Ureter (tissue), 1 donor: ENCODE data around the gene CHRFAM7A. TPM values are rescaled to one million over a fixed set of nuclear protein-coding genes. Genes with fewer than 3 reads are reported as not detected.
A peak's percentile ranks its signal among the peaks of the same experiment; 100 is the strongest.
"Not testable (repeated sequence)": the region's sequence is repeated elsewhere in the genome, so short reads cannot be mapped to it uniquely, and the experiment has no call there.

Source experiments
- DNase-seq: peaks from one replicate; pipeline ENCODE4 v3.0.0-alpha.2; 2020; ENCODE audit warnings: low spot score
- total RNA-seq: library from RNA; stranded (reverse); gene quantifications from one replicate; pipeline ENCODE4 v1.2.4, GENCODE V29; 2023
- donor health status: DM: yes; HTN: yes; CAD: no.

The CHRFAM7A gene
- 2.7 TPM for total RNA-seq

DNA sequence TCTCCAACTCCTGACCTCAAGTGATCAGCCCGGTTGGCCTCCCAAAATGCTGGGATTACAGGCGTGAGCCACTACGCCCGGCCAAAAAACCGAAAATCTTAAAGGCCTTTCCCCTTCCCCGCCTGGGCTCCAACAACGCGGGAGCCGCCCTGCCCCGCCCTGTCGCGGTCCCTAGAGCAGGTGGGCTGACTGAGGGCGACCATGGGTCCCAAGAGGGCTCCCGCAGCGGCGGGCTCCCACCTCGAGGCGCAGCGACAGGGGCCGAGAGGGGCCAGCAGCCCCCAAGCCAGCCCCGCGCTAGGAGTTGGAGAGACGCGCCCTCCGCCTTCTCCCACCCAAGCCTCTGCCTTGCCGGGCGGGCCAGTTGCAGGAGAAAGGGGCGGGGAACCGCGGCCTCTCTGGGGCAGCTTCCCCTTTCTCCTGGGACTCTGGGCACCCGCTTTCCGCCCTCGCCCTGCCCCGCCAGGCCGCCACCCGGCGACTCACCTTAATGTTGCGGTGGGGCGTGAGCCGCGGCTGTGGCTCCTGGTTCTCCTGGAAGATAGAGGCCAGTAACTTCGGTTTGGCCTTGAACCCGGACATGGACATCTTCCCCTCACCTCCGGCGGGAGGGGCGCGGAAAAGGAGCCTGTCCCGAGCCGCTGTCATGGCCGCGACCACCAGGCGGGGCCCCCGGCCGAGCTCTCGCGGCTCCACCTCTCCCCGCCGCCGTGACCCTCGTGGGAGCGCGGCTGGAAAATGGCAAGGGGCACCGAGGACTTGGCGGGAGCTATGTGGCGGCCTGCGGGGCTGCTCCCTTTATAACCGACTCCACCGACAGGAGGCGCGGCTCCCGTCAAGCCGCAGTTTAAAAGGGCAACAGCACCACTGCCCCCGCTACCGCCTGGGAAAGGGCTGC is at the start of gene CHRFAM7A:
TSS of gene CHRFAM7A (minus strand) at position 775 of the 898 bp plus-strand sequence. CDS start 10,189 bp downstream, outside the sequence.
- not testable (repeated sequence) for DNase-seq

DNA sequence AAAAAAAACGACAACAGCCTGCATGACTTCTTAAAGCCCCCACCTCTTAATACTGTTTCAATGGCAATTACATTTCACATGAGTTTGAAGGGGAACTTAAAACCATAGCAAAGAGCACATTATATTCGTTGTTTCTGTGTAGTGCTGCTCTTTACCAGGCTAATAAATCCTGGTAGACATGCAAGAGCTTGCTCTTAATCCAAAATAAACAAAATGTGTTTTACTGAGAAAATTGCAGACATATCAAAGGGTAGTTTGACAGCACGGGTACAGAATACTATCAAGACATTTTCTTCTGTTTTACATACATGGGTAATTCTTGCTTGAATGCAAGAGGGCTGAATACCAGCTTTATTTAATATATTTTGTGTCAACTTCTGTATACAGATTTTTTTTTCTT is 45.0 kb upstream of the CHRFAM7A start:
- not testable (repeated sequence) for DNase-seq

DNA sequence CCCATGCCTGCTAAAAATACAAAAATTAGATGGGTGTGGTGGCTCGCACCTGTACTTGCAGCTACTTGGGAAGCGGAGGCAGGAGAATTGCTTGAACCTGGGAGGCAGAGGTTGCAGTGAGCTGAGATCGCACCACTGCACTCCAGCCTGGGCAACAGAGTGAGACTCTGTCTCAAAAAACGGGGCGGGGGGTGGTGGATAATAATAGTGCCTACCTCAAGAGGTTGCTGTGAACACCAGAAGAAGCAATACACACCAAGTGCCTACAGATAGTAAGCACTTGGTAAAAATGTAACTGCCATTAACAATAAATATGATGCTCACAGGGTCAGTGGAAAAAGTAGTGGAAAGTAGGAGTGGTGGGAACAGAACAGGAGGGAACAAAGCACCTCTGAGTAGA is 42.5 kb upstream of the CHRFAM7A start:
- peak; percentile 32 for DNase-seq

DNA sequence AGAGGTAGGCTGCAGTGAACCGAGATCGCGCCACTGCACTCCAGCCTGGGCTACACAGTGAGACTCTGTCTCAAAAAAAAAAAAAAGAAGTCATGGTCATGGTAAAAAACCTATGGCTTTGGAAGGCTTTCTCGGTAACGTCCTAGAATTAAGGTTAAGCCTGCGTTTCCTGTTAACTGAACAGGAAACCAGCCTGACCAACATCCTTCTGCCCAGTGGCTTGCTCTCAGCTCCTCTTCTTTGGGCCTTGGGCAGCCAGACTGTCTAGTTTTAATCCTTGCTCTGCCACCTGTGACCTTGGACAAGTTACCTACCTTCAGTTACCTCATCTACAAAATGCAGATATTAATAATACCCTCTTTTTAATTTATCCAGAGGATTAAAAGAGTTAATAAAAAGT is 27.4 kb upstream of the CHRFAM7A start:
- DNase-seq: not testable (repeated sequence)

DNA sequence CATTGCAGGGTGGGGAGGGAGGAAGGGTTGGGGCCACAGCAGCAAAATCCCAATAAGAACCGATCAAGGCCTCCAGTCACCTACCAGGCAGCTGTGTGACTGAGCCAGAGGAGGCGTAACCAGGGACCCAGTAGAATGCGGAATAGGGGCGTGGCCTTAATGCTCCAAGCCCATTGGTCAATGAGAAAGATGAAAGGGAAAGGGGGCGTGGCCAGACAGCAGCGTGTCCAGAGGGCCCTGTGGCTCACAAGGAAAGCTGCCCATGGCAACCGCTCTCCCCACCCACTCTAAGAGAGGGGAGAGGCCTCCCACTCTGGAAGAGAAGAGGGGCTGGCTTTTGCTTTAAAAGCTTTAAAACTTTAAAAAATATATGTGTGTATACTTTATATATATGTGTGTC is 20.8 kb upstream of the CHRFAM7A start, which contains the start of gene GOLGA8R:
TSS of gene GOLGA8R (minus strand) at position 101 of the 400 bp plus-strand sequence. CDS start at position 3, 98 bp downstream.
- DNase-seq: not testable (repeated sequence)

DNA sequence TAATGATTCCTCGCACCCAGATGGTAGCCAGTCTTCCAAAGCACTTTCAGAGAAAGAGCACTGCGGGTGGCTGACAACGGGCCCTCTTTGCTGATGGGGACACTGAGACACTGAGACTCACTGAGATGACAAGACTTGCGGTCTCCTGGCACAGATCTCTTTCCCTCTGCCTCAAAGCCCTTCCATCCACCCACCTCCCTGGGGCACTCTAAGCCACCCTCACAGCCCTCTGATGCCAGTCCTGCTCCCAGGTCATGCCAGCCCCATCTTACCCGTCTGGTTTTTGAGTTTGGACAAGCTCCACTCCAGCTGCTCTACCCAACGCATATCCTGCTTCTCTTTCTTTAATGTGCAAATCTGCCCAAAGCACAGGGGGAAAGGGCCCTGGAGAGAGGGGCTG is 14.3 kb upstream of the CHRFAM7A start:
- DNase-seq: peak; percentile 28

DNA sequence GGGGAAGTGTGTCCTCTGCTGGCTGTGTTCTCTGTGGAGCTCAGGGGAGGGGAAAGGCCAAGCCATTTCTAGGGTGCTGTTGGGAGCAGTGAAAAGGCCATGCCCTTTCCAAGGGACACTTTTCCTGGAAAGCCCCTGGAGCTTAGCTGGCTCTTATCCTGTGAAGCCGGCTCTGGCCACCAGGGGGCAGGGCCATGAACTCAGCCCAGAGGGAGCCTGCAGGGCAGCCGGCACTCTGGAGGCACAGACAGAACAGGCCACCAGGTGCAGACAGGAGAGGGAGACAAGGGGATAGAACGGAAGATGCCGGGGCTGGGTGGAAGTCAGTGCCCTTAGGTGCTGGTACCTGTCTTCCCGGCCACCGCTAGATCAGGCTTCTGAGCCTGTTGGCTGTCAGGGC is 5.6 kb upstream of the CHRFAM7A start:
- peak; percentile 51 for DNase-seq

DNA sequence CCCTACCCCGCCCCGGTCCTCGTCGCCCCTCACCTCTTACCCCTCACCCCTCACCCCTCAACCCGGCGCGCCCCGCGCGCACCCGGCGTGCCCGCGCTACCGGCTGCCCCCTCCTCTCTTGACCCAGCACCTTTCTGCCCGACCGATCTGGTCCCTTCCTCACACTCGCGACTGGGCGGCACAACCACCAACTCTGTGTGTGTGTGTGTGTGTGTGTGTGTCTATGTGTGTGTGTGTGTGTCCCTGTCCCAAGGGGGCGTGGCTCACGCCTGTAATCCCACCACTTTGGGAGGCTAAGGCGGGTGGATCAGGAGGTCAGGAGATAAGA is 288 bp upstream of the CHRFAM7A start:
- DNase-seq: not testable (repeated sequence)

DNA sequence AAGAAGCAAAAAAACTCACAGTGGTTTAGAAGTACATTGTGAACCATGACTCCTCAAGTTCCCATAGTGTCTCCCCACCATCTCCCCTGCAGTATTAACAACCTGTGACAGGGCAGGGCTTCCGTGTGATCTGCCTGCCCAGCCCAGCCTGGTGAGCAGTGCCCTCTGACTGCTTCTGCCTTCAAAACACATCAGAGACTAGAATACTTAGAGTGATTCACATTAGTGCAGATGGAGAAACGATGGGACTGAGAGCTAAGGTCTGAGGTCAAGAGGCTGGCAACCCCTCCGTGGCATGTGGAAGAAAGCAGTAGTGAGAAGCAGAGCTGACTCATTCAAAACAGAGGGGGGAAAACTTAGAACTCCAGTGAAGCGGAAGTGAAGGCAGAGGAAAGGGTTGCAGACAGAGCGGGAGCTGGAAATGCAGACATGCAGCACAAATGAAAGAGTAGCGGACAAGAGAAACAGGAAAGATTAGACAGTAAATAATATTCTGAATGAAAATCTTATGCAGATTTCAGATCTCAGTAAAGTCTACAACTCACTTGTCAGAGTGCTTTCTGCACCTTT is 6.9 kb downstream of the CHRFAM7A start:
- not testable (repeated sequence) for DNase-seq

DNA sequence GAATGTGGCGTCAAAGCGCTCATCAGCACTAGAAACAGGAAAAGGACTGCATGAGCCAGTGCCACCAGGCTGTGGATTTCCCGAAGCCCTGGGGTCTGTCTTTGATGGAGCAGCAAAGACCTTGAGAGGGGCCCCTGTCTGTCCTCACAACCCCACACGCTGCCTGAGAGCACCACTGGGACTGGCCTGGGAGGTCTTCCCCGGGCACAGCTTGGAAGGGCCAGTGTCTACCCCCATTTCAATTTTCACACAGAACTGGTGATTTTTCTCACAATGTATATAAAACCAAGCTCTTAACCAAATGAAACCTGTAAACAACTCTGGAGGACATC is 16.3 kb downstream of the CHRFAM7A start:
- DNase-seq: not testable (repeated sequence)

DNA sequence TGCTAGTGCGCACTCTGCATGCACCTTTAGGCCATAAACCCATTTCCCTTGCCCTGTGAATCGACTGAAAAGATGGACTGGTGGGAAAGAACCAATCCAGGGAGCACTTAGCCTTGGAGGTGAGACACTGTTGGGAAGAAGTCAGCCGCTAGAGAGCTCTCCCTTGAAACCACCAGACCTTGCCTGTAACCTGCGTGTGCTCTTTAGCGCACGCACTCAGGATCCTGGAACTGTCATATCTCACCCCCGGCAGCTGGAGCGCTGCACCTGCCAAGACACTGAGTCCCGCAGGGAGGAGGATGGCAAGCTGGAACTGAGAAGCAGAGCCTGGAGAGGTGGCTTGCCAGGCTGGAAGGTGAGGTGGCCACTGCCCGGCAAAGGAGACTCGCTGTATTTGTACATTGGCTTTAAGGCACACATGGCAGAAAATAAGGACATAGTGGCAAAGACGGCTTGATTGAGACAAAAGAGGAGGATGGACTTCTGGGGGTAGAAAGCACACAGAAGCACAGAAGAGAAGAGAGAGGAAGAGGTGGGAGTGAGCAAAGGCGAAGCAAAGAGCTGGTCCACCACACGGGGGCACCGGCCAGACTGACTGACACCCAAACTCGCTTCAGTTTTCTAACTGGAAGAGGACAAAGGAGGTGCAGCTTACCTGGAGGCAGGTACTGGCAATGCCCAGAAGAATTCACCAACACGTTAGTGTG is 16.8 kb downstream of the CHRFAM7A start:
- not testable (repeated sequence) for DNase-seq

DNA sequence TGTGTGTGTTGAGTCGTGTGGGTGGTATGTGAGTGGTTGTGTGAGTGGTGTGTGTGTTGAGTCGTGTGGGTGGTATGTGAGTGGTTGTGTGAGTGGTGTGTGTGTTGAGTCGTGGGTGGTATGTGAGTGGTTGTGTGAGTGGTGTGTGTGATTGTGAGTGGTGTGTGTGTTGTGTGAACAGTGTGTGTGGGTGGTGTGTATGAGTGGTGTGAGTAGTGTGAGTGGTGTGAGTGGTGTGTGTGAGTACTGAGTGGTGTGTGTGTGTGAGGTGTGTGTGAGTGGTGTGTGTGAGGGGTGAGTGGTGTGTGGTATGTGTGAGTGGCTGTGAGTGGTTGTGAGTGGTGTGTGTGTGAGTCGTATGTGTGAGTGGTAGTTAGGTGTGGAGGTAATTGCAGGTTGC is 17.5 kb downstream of the CHRFAM7A start:
- DNase-seq: not testable (repeated sequence)

DNA sequence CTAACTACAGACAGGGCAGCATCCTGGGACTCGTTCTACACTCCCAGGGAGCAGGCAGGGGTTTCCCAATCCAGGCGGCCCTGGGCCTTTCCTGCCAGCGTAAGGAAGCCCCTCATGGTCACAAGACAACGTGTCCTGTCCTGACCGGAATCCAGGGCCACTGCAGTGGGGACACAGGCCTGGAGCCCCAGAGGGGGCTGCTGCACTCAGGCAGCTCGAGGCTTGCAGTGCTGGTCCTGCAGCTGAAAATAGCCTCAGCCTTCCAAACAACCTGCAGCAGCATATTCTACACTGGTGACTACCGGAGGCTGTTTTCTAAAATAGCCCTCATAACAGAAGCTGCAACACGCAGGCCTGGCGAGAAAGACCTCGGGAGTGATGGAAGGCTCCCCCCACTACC is 18.5 kb downstream of the CHRFAM7A start:
- not testable (repeated sequence) for DNase-seq

DNA sequence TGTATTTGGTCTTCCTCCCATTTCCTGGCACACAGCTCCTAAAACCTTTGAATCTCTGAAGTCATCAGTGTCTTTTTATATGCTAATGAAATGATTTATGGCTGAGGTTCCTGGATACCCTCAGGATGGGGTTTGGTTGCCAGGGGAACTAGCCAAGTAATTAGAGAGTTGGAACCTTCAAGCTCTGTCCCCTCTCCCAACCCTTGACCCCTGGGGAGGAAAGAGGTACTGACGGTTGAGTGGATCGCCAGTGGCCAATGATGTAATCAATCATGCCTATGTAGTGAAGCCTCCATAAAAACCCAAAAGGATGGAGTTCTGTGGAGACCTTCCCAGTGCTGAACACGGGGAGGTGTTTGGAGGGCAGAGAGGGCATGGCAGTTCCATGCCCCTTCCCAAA is 25.1 kb downstream of the CHRFAM7A start:
- DNase-seq: not testable (repeated sequence)

DNA sequence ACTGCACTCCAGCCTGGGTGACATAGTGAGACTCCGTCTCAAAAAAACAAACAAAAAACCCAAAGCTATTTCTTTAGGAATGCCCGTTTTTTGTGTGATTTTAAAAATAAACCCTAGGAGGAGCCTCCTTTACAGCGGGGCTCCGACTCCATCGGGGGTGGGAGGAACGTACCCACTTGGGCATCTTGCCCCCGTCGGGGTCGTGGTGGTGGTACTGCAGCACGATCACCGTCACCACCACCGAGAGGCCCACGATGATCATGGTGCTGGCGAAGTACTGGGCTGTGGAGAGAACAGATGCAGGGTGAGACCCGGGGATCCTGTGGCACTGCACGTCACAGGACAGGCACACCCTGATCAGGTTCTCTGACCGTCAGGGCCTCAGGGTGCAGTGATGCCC is 26.1 kb downstream of the CHRFAM7A start:
- not testable (repeated sequence) for DNase-seq

DNA sequence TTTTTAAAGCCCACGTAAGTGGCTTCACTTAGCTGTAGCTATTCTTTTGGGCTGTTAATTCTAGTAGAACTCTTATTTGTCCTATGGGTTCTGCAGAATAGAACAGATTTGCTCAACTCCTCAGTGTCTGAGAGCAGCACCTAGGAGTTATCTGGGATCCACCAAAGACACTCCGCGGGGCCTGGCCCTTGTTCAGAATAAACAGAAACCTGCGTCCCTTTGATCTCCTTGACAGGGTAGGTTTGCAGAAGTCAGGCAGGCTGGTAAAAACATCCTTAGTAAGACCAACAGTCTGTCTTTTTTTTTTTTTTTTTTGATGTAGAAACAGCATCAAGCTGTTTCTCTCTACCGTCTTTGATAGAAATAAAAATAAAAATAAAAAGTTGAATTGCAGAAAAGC is 31.9 kb downstream of the CHRFAM7A start:
- not testable (repeated sequence) for DNase-seq

DNA sequence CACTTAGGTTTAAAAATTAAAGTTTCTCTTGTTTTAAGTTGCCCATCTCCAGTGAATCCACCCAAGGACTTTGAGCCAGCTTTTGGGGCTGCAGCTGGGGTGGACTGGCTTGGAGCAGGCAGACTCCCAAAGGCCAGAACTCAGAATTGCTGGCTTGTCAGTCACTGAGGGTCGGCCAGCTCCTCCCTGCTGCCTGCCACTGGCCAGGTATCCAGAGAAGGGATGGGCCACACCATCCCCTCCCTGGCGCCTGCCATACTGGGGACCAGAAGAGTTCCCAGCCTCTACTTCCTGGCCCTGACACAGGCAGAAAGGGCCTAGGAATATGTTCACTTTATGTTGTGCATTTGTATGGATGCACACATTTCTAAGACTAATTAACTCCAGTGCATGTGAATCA is 32.4 kb downstream of the CHRFAM7A start:
- DNase-seq: not testable (repeated sequence)

DNA sequence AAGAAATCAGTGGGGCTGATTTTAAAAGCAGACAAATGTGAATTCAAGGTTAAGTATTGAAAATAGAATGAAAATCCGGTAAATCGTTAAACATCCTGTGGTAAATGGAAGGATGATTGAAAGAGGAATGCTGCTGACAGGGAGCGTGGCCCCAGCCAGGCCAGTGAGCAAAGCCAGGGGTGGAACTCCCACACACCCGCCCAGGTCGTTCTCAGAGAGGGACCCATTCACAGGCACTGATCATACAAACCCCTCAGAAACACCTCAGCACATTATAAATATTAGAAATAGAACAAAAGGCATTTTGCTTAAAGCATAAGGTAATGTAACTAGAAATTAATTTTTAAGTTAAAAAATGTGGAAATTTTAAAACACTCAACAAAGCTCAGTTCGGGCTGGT is 38.3 kb downstream of the CHRFAM7A start:
- DNase-seq: not testable (repeated sequence)

DNA sequence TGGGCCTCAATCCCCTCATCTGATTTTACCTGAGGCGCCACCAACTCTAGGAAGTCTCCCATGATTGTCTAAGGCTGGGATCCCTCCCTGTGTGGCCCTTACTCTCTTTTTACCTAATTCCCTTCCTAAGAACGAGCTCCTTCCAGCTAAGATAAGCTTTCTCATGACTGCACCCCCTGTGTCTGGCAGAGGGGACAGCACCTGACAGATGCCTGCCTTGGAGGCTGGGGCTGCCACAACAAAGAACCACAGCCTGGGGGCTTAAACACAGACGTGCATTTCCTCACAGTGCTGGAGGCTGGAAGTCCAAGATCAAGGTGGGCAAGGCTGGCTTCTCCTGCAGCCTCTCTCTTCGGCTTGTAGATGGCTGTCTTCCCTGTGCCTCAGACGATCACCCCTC is 43.5 kb downstream of the CHRFAM7A start:
- DNase-seq: not testable (repeated sequence)

DNA sequence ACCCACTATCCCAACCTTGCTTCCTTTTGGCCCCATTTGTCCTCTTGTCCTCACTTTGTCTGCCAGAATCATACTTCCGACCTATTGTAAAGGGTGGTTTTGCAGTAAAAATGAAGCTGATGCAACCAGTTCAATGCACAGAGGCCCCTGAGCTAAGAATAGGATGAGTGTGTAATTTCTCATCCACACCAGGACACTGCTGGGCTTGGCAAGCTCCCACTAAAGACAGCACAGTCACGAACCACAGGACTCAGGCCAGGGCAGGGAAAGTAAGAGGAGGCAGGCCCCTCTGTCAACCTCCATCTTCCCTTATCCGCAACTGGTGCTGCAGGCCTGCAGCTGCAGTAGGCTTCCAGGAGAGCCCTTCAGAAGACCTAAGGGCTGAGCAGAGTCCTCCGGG is 56.8 kb downstream of the CHRFAM7A start:
- not testable (repeated sequence) for DNase-seq

DNA sequence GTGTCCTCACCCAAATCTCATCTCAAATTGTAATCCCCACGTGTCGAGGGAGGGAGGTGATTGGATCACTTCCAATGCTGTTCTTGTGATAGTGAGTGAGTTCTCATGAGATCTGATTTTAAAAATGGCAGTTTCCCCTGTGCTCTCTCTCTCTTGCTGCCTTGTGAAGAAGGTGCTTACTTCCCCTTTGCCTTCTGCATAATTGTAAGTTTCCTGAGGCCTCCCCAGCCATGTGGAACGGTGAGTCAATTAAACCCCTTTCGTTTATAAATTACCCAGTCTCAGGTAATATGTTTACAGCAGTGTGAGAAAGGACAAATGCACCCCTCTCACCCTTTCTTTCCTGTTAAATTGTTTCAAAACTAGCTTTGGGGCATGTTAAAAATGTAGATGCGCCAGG is 59.2 kb downstream of the CHRFAM7A start:
- not testable (repeated sequence) for DNase-seq

DNA sequence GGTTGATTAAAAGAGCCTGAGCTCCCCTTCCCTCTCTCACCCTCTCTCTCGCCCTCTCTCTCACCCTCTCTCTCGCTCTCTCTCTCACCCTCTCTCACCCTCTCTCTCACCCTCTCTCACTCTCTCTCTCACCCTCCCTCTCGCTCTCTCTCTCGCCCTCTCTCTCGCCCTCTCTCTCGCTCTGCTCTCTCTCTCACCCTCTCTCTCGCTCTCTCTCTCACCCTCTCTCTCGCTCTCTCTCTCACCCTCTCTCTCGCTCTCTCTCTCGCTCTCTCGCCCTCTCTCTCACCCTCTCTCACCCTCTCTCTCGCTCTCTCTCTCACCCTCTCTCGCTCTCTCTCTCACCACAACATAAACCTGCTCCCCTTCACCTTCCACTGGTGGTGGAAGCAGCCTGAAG is 67.2 kb downstream of the CHRFAM7A start:
- not testable (repeated sequence) for DNase-seq
